RCC 7860 (cell line): ENCODE data around the gene CHAC1.

ENCODE experiments used
- DNase-seq: peaks from one replicate; pipeline ENCODE4 v3.0.0-alpha.2; 2015; ENCODE audit warnings: low spot score
- FAIRE-seq: peaks from 2 replicates; lab custom pipeline; 2012; peaks lifted over from hg19 to GRCh38; lab: Jason Lieb, UNC

The CHAC1 gene

DNA sequence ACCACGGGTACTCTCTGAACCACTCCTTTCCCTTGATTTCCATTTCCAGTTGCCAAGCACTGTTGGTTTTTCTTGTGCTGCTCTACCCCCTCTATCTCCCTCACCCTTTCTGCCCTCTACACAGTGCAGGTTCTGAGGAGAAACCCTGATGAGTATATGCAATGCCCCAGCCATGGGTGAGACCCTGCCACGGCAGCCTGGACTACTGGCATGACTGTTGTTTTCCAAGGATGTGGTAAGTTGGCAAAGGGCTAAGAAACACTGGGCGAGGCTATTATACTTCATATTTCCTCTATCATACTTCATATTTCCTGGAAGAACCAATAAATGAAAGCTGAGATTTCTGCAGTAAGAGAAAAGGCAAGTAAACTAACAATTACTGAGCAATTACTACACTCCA is 27.9 kb downstream of the CHAC1 start:
- DNase-seq (no peak), FAIRE-seq (no peak)

DNA sequence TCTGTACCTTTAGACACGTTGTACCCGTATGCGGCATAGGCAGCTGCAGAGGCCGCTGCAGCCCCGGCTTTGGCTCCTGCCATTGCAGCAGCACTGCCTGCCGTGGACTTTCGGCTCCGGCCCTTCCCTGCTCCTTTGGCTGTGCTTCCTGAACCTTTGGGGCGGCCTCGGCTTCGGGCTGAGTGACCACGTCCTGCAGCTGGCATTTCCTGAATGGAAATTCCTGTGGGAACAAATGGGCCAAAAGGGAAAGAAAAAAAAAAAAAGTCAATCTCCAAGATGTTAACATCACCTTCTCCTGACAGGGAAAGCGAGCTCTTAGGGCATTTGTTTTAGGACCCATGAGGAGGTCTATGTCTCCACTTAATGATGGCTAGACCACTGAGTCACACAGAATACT is 29.6 kb downstream of the CHAC1 start:
- no peak for DNase-seq
- no peak for FAIRE-seq

DNA sequence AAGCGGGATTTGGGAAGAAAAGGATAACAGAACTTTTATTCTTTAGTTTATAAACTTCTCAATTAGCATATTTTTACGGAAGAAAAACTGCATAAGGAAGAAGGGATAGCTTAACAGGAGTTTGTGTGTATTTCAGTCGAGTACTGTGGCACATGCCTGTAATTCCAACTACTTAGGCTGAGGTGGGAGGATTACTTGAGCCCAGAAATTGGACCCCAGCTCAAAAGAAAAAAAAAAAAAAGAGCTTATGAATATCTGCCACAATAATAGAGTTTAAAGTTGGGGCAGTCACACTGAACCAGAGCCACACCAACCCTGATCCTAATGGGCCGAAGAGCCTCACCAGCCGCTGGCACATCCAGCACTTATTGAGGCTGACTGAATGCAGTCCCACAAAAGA is 31.1 kb downstream of the CHAC1 start:
- FAIRE-seq (no peak), DNase-seq (no peak)

DNA sequence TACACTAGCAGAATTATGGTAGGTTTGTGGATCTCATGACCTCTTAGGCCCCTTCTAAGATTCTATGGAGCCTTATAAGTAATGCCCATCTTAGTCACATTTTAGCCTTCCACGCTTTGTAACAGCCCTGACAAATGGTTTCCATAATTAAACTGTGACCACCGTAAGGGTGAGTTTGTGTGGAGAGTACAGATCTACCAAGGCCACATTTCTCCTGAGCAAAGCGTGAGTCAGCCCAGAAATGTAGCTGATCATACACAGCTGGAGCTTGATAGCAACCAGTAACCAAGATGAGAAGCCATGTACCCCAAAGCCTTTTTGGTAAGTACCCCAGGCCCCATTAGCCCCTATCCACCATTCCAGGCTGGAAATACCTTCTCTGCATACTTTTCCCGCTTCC is 31.7 kb downstream of the CHAC1 start:
- no peak for DNase-seq
- FAIRE-seq = no peak

DNA sequence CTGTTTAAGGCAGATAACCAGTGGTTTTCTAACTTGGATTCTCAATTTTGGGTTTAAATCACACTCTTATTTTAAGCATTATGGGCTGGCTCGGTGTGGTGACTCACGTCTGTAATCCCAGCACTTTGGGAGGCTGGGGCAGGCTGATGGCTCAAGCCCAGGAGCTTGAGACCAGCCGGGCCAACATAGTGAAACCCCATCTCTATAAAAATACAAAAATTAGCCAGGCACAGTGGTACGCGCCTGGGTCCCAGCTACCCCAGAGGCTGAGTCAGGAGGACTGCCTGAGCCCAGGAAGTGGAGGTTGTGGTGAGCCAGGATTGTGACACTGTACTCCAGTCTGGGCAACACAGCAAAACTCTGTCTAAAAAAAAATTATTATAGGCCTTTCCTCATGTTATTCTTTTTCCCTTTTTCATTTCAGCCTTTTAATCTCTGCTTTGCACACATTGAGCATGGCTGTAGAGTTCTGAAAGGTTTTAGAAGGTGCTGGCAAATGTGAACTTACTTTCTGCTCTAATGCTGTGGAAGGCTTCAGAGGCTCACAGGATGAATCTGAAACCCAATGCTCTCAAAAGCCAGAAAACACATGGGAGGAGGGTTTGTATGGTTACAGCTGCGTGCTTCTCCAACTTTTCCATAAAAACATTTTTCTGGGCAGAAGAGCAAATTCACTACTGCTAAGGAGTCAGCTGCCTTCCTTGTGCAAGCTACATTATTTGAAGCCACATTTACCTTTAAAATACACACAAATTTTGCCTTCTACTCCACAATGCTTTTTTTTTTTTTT is 32.5 kb downstream of the CHAC1 start:
- FAIRE-seq = no peak
- no peak for DNase-seq

DNA sequence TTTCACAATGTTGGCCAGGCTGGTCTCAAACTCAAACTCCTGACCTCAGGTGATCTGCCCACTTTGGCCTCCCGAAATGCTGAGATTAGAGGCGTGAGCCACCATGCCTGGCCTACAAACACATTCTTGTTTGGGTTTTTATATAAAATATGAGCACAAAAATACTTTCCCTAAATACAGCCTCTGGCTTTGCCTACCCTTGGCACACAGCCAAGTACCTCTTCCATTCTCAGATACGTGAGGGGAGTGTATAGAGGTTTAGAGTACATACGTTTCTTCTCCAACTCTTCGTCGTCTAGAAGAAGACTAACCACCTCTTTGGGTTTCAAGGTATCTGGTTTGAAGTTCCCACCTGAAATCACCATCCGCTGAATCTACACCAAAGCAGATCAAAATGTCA is 33.5 kb downstream of the CHAC1 start:
- FAIRE-seq (no peak), DNase-seq (no peak)

DNA sequence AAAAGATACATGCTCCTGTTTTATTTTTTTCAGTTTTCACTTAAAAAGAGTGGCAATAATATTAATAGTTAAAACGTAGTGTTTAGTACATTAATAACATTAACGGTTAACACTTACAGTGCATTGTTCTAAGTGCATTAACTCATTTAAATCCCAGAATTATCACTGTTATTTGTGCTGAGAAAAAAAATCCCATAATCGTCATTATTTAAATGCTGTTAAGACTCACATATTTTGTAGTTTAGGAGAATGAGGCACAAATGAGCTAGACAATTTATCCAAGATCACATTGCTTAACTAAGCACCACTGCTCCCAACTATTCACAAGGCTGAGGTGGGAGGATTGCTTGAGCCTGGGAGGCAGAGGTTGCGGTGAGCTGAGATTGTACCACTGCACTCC is 34.9 kb downstream of the CHAC1 start:
- FAIRE-seq (no peak), DNase-seq (no peak)

DNA sequence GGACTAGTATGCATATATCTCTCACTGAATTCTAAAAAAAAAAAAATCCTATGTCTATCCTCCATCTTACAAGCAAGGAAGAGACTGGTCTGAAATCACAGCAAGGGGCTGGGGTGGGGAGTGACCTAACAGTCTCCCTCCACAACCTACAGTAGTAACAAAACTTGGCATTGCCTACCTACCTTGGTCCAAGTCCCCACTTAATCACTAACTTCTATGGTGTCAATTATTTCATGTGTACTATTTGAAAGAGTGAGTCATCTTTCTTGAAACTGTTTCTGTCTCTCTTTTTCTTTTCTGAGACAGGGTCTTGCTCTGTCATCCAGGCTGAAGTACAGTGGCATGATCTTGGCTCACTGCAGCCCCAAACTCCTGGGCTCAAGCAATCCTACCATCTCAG is 36.8 kb downstream of the CHAC1 start:
- DNase-seq (no peak), FAIRE-seq (no peak)

DNA sequence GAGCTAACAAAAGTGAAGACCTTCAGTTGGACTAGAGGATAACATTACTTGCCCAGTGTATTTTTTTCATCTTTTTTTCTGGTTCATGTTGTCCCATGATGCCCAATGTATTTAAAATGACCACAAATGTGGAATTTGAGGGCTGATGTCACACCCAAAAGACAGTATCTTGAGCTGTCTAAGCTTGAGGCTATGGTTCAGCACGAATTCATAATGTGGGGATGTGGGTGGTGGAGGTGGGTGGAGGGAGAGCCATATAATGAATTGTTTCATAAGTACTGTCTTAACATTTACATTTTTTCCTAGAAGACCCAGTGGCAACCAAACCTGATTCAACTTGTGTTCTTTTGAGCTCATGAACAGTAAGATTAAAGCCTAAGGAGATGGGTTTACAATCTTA is 37.5 kb downstream of the CHAC1 start:
- no peak for FAIRE-seq

DNA sequence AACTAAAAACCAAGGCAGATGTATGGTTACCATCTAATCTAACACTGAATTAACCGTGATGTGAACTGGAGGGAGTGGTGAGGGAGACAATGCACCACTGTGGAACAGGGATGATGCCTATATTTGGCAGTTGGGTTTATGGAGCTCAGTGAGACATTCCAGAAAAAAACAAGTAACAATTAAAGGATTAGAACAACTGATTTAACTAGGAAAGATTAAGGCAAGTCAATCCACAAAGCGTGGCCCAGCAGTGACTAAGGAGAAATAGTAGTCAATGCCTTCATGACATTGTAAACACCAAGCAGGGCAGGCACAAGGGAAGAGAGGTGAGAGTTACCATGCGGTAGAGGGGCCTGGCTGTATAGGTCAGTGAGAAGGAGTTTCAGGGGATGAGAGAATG is 38.1 kb downstream of the CHAC1 start:
- FAIRE-seq = no peak
- DNase-seq = no peak

More for the DNA sequence above, 37.5 kb downstream of the CHAC1 start:
- DNase-seq = no peak

DNA sequence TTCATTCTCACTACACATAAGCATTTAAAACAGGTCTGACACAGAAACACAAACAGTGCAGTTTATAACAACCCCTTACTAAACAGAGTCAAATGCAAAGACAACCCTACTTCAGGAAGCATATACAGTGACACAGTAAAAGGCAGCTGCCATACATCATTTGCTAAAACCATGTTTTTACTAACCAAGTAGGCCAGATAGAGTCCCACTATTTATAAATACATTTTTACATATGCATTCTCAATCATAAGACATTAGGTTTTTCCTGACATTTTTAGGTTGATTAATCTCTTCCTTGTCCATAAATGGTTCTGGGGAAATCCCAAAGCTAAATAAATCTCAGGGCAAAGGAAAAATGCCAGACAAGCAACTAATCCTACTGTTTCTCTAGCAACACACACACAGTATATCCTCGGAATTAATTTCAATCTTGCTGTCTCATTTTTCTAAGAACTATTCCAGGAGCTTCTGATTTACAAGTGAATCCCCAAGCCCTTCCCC is 39.0 kb downstream of the CHAC1 start:
- no peak for DNase-seq
- no peak for FAIRE-seq

DNA sequence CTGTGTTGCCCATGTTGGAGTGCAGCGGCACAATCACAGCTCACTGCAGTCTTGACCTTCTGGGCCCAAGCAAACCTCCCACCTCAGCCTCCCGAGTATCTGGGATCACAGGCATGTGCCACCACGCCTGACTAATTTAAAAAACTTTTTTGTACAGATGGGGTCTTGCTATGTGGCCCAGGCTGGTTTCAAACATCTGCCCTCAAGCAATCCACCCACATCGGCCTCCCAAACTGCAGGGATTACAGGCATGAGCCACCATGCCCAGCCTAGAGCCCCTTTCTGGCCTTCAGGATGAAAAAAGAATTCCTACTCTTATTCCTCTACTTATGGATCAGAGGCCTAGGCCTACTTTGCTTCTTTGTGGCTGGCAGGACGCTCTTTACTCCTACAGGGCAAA is 39.6 kb downstream of the CHAC1 start:
- DNase-seq (no peak), FAIRE-seq (no peak)

DNA sequence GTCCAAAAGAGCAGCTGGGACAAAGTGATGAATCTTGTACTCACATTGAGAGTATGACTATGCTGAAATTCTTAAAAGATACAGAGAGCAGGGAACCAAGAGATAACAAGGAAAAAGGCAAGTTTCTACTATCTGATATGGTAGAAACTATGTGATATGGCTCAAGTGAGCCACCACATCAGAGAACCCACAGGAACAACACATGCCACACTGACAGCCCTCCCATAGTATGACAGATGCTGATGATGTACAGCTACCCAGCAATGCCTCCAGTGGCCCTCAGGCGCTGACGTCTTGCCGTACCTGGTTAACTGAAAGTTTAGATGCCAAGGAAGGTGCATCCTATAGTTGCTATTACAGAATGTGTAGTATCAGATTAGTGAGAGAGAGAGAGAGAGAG is 42.4 kb downstream of the CHAC1 start:
- no peak for DNase-seq
- FAIRE-seq = no peak

DNA sequence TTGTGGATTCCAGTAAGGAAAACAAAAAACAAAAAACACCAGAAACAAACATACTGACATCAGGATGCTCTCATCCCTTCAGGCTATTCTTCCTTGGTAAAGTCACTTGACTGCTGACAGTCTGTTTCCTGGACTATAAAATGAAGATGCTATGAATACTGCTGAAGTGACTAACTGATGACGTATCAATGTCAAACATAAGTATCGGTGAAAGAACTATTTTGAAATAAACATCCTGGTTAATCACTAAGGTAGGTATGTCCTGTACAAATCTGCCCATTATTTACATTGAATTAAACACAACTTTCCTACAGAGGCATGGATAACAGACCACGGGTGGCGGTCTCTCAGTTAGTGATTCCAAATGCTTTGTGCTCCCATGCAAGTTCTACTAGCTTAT is 45.9 kb downstream of the CHAC1 start:
- FAIRE-seq (no peak), DNase-seq (no peak)

DNA sequence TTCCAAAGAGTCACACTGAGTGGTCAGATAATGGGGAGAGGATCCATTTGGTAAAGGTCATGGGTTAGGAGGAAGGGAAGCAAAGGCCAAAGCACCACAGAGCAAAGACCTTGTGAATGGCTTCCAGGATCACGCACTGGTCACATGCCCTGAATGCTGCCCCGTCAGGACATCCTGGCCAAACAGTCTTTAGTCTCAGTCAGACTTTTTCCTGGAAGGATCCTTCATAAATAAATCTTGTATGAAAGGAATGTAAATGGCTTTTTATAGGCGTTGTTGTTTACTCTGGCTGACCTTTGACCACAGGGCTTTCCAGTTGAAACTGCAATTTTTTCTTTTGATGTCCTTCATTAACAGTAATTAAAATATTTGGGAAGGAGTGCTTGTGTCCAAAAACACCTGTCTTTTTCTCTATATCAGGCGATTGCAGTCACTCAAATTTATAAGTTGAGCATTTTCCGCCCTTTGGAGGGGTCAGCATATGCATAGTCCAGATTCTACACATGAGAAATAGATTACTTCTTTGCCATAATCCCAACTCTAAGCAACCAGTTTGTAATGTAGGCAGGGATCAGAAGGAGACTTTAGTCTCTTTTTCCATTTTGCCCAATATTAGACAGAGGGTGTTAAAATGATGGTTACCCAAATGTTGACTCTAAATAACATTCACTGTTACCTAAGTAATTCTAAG is 48.4 kb downstream of the CHAC1 start:
- FAIRE-seq = no peak

DNA sequence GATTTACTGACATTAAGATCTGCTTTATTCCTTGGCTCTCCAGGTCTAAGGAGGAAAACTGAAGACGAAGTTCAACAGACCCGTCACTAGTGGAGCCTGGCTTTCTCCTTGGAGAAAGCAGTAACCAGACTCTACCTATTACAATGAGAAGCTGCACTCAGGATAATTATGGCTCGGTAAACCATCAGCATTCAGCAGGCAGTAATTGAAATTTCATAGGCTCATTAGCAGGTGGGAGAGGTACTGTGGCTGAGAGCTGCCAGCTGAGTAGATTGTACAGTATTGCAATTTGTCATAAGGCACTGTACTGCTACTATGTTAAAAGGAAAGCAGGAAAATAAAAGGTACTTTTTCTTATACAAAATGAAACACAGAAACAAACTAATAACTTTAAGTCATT is 51.2 kb downstream of the CHAC1 start:
- DNase-seq = no peak
- no peak for FAIRE-seq

More for the DNA sequence above, 48.4 kb downstream of the CHAC1 start:
- no peak for DNase-seq
